Kidney (tissue), 14 donors: Measurements from ENCODE around the gene SH3RF2. TPM values are rescaled to one million over a fixed set of nuclear protein-coding genes. Genes with fewer than 3 reads are reported as not detected.
"Not testable (repeated sequence)": the region's sequence is repeated elsewhere in the genome, so short reads cannot be mapped to it uniquely, and the experiment has no call there.

Source experiments
- DNase-seq, 5 donors: peaks; one replicate each; pipeline ENCODE4 v3.0.0-alpha.2; 2013 to 2020
- FAIRE-seq: peaks from 2 replicates; lab custom pipeline; 2012; peaks lifted over from hg19 to GRCh38; lab: Jason Lieb, UNC
- H3K27ac ChIP-seq, 2 donors: one replicate each; pipeline ENCODE4 v1.7.0; 2013; ENCODE audit warnings: low read depth in 2 of 2, low read length in 2 of 2, inconsistent platforms in 1 of 2
- H3K27me3 ChIP-seq: one replicate; pipeline ENCODE4 v1.7.1; 2013; ENCODE audit warnings: low read length, inconsistent platforms; ENCODE audit not compliant: control insufficient read depth, insufficient read depth
- H3K36me3 ChIP-seq, 3 donors: one replicate each; pipeline versions ENCODE4 v1.7.0 to v1.7.1; 2013; ENCODE audit warnings: low read length in 3 of 3, control low read depth in 1 of 3, inconsistent platforms in 1 of 3; ENCODE audit not compliant: insufficient read depth in 3 of 3, control insufficient read depth in 2 of 3
- H3K4me1 ChIP-seq, 3 donors: one replicate each; pipeline versions ENCODE4 v1.7.0 to v1.7.1; 2013; ENCODE audit warnings: low read length in 3 of 3, inconsistent platforms in 1 of 3, low read depth in 1 of 3; ENCODE audit not compliant: control insufficient read depth in 2 of 3, insufficient read depth in 2 of 3
- H3K4me3 ChIP-seq, 3 donors: one replicate each; pipeline versions ENCODE4 v1.7.0 to v1.8.1; 2013; ENCODE audit warnings: low read length in 3 of 3, control low read depth in 1 of 3, inconsistent platforms in 1 of 3
- H3K9ac ChIP-seq, 3 donors: one replicate each; pipeline versions ENCODE4 v1.7.0 to v1.7.1; 2013; ENCODE audit warnings: low read length in 3 of 3, control low read depth in 1 of 3, inconsistent platforms in 1 of 3
- H3K9me3 ChIP-seq, 3 donors: one replicate each; pipeline versions ENCODE4 v1.7.0 to v1.7.1; 2013; ENCODE audit warnings: low read length in 3 of 3, control low read depth in 1 of 3, inconsistent platforms in 1 of 3; ENCODE audit not compliant: control insufficient read depth in 2 of 3, insufficient read depth in 1 of 3
- intact Hi-C: fragments of 100-400 bp; cut with DNase I; formaldehyde crosslinking; loops from one replicate; pipeline ENCODE4 v1.11.1; 2022
- polyA plus RNA-seq: library from polyadenylated mRNA; stranded (reverse); fragments of 350-450 nt; fragmentation: Illumina TruSeq; extraction: RNeasy Lipid Tissue Mini Kit (QIAGEN cat#74804); gene quantifications from one replicate; pipeline ENCODE4 v1.2.3, GENCODE V29; 2014; ENCODE audit warnings: low read depth, low replicate concordance; ENCODE audit not compliant: insufficient read depth
- total RNA-seq: library from RNA; stranded (reverse); fragmentation: NEBNext Ultra II Directional; extraction: Animal tissue kit (Norgen Biotek cat#: 25700); gene quantifications from one replicate; pipeline ENCODE4 v1.2.1, GENCODE V29; 2021
- TF ChIP-seq, protein P1 (sequence below): IDR thresholded peaks from 3 replicates; pipeline ENCODE4 v1.5.1; 2012; ENCODE audit warnings: mild to moderate bottlenecking, moderate library complexity, borderline replicate concordance; ENCODE audit not compliant: insufficient read depth; ENCODE audit errors: extremely low read depth
- donor health status: control.
- donor health status: control.
- donor health status: control.
- donor health status: control.
- donor health status: control.
- donor health status: DM: yes; HTN: yes; CAD: no.
- donor health status: Normal renal cell carcinoma (clear cell type).

SH3RF2 gene
- total and polyA plus RNA-seq, 2 donors from 2014 or later = 1.3 to 4.9 TPM

DNA sequence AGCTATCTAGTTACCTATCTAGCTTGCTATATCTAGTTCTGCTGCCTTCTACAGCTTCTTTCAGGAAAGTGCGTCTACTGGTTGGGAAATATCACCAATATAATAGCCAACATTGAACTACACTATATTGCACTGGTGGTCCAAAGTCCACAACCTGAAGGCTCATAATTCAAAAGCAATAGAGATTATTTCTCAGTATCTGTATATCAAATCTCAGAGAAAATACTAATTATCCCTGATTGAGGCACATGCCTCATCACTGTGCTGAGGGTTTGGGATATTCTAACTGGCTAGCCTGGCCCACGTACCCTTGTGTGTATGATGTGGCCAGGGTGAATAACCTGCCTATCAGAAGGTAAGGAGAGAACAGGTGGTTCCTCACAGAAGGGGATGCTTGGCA is 53.8 kb downstream of the SH3RF2 start:
- Histone ChIP-seq H3K36me3 (no peaks in the 10 kb centered on the region), H3K27ac (no peak overlapping the region), H3K4me3 (no peak overlapping the region), H3K9me3 (no peaks in the 10 kb centered on the region), H3K9ac (no peak overlapping the region), H3K4me1 (no peaks in the 10 kb centered on the region), H3K27me3 (no peaks in the 10 kb centered on the region)
- intact Hi-C loops = no loop called here
- TF ChIP-seq, protein P1, sequence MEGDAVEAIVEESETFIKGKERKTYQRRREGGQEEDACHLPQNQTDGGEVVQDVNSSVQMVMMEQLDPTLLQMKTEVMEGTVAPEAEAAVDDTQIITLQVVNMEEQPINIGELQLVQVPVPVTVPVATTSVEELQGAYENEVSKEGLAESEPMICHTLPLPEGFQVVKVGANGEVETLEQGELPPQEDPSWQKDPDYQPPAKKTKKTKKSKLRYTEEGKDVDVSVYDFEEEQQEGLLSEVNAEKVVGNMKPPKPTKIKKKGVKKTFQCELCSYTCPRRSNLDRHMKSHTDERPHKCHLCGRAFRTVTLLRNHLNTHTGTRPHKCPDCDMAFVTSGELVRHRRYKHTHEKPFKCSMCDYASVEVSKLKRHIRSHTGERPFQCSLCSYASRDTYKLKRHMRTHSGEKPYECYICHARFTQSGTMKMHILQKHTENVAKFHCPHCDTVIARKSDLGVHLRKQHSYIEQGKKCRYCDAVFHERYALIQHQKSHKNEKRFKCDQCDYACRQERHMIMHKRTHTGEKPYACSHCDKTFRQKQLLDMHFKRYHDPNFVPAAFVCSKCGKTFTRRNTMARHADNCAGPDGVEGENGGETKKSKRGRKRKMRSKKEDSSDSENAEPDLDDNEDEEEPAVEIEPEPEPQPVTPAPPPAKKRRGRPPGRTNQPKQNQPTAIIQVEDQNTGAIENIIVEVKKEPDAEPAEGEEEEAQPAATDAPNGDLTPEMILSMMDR = no peak
- no peak for DNase-seq
- FAIRE-seq = no peak

DNA sequence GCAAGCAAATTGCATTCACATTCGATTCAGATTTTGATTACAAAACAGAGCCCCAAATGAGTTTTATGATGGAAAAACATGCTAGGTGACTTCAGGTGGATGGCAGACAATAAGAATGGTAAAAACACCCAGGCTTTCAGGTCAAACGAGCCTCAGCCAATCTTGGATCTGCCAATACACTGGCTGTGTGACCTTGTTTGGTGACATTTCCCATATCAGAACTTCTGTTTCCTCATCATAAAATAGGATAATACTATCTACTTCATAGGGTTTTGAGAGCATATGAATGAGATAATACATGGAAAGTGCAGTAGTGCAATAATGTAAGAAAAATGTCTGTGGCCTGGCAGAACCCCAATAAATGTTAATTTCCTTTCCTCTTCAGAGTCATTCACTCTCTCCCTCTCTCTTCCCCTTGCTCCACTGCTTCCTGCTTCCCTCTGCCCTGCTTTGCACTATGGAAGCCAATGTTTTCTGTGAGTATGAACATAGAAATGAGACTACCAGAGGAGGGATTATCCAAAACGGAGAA is 54.7 kb downstream of the SH3RF2 start:
- H3K4me3 ChIP-seq = no peak overlapping the region
- no peaks in the 10 kb centered on the region for H3K4me1 ChIP-seq
- no peak for FAIRE-seq
- H3K27ac ChIP-seq = no peak overlapping the region
- no peaks in the 10 kb centered on the region for H3K9me3 ChIP-seq
- no peaks in the 10 kb centered on the region for H3K36me3 ChIP-seq
- no peaks in the 10 kb centered on the region for H3K27me3 ChIP-seq
- intact Hi-C loops = no loop called here
- no peak overlapping the region for H3K9ac ChIP-seq
- TF ChIP-seq, protein P1 = no peak
- DNase-seq = no peak

DNA sequence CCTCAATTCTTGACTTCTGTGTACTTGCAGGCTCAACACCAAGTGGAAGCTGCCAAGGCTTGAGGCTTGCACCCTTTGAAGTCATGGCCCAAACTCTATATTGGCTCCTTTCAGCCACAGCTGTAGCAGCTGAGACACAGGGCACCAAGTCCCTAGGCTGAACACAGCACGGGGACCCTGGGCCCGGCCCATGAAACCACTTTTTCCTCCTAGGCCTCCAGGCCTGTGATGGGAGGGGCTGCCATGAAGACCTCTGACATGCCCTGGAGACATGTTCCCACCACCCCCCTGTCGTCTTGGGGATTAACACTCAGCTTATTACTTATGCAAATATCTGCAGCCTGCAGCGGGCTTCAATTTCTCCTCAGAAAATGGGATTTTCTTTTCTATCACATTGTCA is 57.2 kb downstream of the SH3RF2 start:
- intact Hi-C loops = not testable (repeated sequence)

DNA sequence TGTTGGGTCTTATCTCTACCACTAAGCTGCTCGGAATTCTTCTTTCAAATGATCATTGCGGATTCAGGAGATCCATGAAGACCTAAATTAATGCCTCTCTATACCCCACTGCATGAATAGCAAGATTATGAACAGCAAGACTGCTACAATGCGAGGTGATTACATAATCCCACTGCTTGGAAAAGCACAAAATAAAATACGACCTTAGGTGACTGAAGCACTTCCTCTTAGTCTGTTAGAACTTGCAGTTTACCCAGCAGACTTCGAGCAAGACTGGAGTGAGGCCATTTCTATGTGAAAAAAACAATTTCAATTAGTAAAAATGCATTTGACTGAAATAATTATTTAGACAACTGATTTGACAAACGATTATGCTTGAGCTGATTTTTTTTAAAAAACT is 59.8 kb downstream of the SH3RF2 start:
- DNase-seq = no peak
- H3K4me3 ChIP-seq = no peak overlapping the region
- no peaks in the 10 kb centered on the region for H3K36me3 ChIP-seq
- no peaks in the 10 kb centered on the region for H3K27me3 ChIP-seq
- H3K27ac ChIP-seq = no peak overlapping the region
- peaks cover 0 to 5% (median 0%) of the 10 kb centered on the region in 3 donors for H3K4me1 ChIP-seq
- TF ChIP-seq, protein P1 = no peak
- no peak for FAIRE-seq
- H3K9ac ChIP-seq = no peak overlapping the region
- no peaks in the 10 kb centered on the region for H3K9me3 ChIP-seq
- intact Hi-C loops = no loop called here

More for the DNA sequence above, 57.2 kb downstream of the SH3RF2 start:
- not testable (repeated sequence) for H3K27ac ChIP-seq, DNase-seq, FAIRE-seq, H3K36me3 ChIP-seq, H3K4me3 ChIP-seq, H3K9ac ChIP-seq, H3K27me3 ChIP-seq, H3K4me1 ChIP-seq, H3K9me3 ChIP-seq
